ENCODE data around the gene POLR3GL. TPM values are rescaled to one million over a fixed set of nuclear protein-coding genes. Genes with fewer than 3 reads are reported as not detected.
"Not testable (repeated sequence)": the region's sequence is repeated elsewhere in the genome, so short reads cannot be mapped to it uniquely, and the experiment has no call there.

Gene POLR3GL
- total RNA-seq, 3 donors from 2014 or later = 18.0 to 32.8 (median 18.1) TPM

GRCh38 chr1:146020058-146021049, 55.9 kb downstream of the POLR3GL start:
- Histone ChIP-seq H3K27me3 (peaks cover 0 to 21% of the 10 kb centered on the region in 2 donors), H3K27ac (no peak overlapping the region), H3K4me1 (peaks cover 0 to 4% of the 10 kb centered on the region in 2 donors), H3K36me3 (no peaks in the 10 kb centered on the region), H3K9me3 (no peaks in the 10 kb centered on the region), H3K4me3 (no peak overlapping the region)
- TF ChIP-seq POLR2A (IDR thresholded peaks at IDR 0.05) = no peak
- no peak for TF ChIP-seq POLR2AphosphoS5 (IDR thresholded peaks at IDR 0.05)
- TF ChIP-seq CTCF (IDR thresholded peaks at IDR 0.05) = no peak
- DNase-seq (ENCODE audit: low spot score in 2 of 2) = no peak
- intact Hi-C loops (cut with DNase I; ENCODE audit: low total_unique reads) = no loop called here

DNA sequence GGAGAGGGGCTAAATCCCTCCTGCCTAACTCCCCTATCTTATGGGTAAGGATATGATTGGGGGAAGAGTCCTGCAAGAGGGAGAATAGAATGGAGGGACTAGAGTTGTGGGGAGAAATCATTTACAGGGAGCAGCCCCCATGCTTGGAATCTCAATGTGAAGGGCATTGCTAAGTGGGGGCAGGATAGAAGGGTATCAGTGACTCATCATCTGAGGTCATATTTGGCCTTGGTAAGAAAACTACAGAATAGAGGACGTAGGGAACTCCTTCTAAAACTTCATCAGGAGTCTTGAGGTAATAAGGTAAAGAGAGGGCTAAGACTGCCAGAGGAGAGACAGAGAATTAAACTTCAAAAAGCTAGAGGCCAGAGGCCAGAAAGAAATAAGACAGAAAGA, 56.6 kb downstream of the POLR3GL start:
- H3K27ac ChIP-seq = no peak overlapping the region
- H3K4me1 ChIP-seq = peaks cover 0 to 4% of the 10 kb centered on the region in 2 donors
- H3K4me3 ChIP-seq = no peak overlapping the region
- H3K9me3 ChIP-seq = no peaks in the 10 kb centered on the region
- no peaks in the 10 kb centered on the region for H3K36me3 ChIP-seq
- DNase-seq (ENCODE audit: low spot score in 2 of 2) = no peak
- no peak for TF ChIP-seq CTCF (IDR thresholded peaks at IDR 0.05)
- no peak for TF ChIP-seq POLR2A (IDR thresholded peaks at IDR 0.05)
- TF ChIP-seq POLR2AphosphoS5 (IDR thresholded peaks at IDR 0.05) = no peak
- peaks cover 0 to 21% of the 10 kb centered on the region in 2 donors for H3K27me3 ChIP-seq
- intact Hi-C loops (cut with DNase I; ENCODE audit: low total_unique reads) = no loop called here

DNA sequence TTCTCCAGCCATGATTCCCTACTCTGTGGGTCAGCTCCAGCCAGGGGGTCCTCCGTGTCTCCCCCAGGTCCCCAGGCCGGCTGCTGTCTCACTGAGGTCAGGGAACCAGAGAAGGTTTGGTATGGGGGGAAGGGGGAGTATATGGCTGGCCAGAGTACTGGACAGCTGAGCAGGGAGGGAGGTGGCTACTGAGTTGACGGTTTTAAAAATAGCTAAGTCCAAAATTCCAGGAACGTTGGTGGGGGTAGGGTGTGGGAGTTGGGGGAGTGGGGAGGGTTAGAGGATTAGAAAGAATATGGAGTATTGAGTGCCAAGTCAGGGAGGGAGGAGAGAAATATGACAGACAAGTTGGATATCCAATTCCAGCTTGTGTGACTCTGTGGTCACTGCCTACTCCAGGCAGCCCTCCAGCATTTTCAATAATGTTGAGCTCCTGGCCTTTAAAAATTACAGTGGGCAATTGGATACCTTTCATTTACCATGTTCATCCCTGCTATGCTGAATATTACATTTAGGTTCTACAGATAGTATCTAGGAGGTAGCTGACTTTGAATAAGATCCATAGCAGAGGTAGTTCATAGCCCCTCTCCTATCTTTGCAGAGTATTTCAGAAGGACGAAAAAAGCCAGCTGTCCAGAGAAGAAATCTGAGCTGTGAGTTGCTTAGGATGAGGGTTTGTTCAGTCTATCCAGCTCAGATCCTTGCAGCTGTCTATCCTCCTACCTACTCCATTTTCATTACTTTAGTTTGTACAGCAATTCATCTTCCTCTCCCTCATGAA, 57.3 kb downstream of the POLR3GL start, which contains the start of gene HJV:
HJV (minus strand) TSS at position 114 of the 781 bp plus-strand sequence. CDS start 1,504 bp downstream, outside the sequence.
- H3K4me3 ChIP-seq = no peak within 1 kb of the TSS
- no peaks in the 10 kb centered on the region for H3K9me3 ChIP-seq
- DNase-seq (ENCODE audit: low spot score in 2 of 2) = no peak
- H3K27ac ChIP-seq = no peak within 1 kb of the TSS
- no peak for TF ChIP-seq CTCF (IDR thresholded peaks at IDR 0.05)
- no peak for TF ChIP-seq POLR2AphosphoS5 (IDR thresholded peaks at IDR 0.05)
- no peak for TF ChIP-seq POLR2A (IDR thresholded peaks at IDR 0.05)
- H3K27me3 ChIP-seq = peaks cover 0 to 21% of the 10 kb centered on the region in 2 donors
- H3K4me1 ChIP-seq = peaks cover 0 to 4% of the 10 kb centered on the region in 2 donors
- intact Hi-C loops (cut with DNase I; ENCODE audit: low total_unique reads) = no loop called here
- H3K36me3 ChIP-seq = no peaks in the 10 kb centered on the region

GRCh38 chr1:146022403-146023127, 58.1 kb downstream of the POLR3GL start:
- intact Hi-C loops (cut with DNase I; ENCODE audit: low total_unique reads) = no loop called here
- Histone ChIP-seq H3K4me1 (peaks cover 0 to 4% of the 10 kb centered on the region in 2 donors), H3K27me3 (peaks cover 0 to 21% of the 10 kb centered on the region in 2 donors), H3K36me3 (no peaks in the 10 kb centered on the region), H3K4me3 (no peak overlapping the region), H3K9me3 (no peaks in the 10 kb centered on the region), H3K27ac (no peak overlapping the region)
- TF ChIP-seq CTCF (IDR thresholded peaks at IDR 0.05) = no peak
- no peak for TF ChIP-seq POLR2AphosphoS5 (IDR thresholded peaks at IDR 0.05)
- TF ChIP-seq POLR2A (IDR thresholded peaks at IDR 0.05) = no peak
- no peak for DNase-seq (ENCODE audit: low spot score in 2 of 2)

- H3K27me3 ChIP-seq; H3K36me3 ChIP-seq; H3K4me3 ChIP-seq; H3K9me3 ChIP-seq; H3K4me1 ChIP-seq; H3K27ac ChIP-seq; DNase-seq (ENCODE audit: low spot score in 2 of 2); intact Hi-C loops (cut with DNase I; ENCODE audit: low total_unique reads): not testable (repeated sequence)
Measured at GRCh38 chr1:146025787-146026495, 61.5 kb downstream of the POLR3GL start.

GRCh38 chr1:146026650-146027049, 62.2 kb downstream of the POLR3GL start:
- H3K4me3 ChIP-seq; H3K27ac ChIP-seq; H3K36me3 ChIP-seq; intact Hi-C loops (cut with DNase I; ENCODE audit: low total_unique reads); H3K9me3 ChIP-seq; H3K4me1 ChIP-seq; DNase-seq (ENCODE audit: low spot score in 2 of 2); H3K27me3 ChIP-seq: not testable (repeated sequence)

All from breast epithelium (tissue), 4 donors.